H9 (cell line): ENCODE measurements around the gene DLG2. TPM values are rescaled to one million over a fixed set of nuclear protein-coding genes. Genes with fewer than 3 reads are reported as not detected.

Source experiments
- DNase-seq: peaks from one replicate; pipeline ENCODE4 v3.0.0-alpha.2; 2017
- H2AFZ ChIP-seq: one replicate; pipeline ENCODE4 v1.6.1; 2013; ENCODE audit warnings: mild to moderate bottlenecking, low read length, control low read depth, moderate library complexity
- H2AK5ac ChIP-seq: 2 replicates; pipeline ENCODE4 v1.6.1; 2013; ENCODE audit warnings: low read length, control low read depth, mixed read lengths; ENCODE audit not compliant: insufficient read length
- H2BK120ac ChIP-seq: one replicate; pipeline ENCODE4 v1.6.1; 2013; ENCODE audit warnings: low read depth, mild to moderate bottlenecking, low read length, control low read depth, inconsistent platforms; ENCODE audit not compliant: poor library complexity, severe bottlenecking
- H2BK12ac ChIP-seq: 2 replicates; pipeline ENCODE4 v1.6.1; 2013; ENCODE audit warnings: low read length, control low read depth, mixed read lengths, low read depth; ENCODE audit not compliant: insufficient read length
- H2BK15ac ChIP-seq: 2 replicates; pipeline ENCODE4 v1.6.1; 2013; ENCODE audit warnings: low read depth, low read length, control low read depth
- H2BK20ac ChIP-seq: one replicate; pipeline ENCODE4 v1.6.1; 2013; ENCODE audit warnings: low read depth, mild to moderate bottlenecking, low read length, control low read depth, inconsistent platforms; ENCODE audit not compliant: poor library complexity, severe bottlenecking
- H2BK5ac ChIP-seq: 2 replicates; pipeline ENCODE4 v1.6.1; 2013; ENCODE audit warnings: low read length, control low read depth, mixed read lengths; ENCODE audit not compliant: insufficient read length
- H3K14ac ChIP-seq: 2 replicates; pipeline ENCODE4 v1.6.1; 2013; ENCODE audit warnings: low read length, control low read depth; ENCODE audit not compliant: insufficient read depth
- H3K18ac ChIP-seq: 2 replicates; pipeline ENCODE4 v1.6.1; 2013; ENCODE audit warnings: low read depth, mild to moderate bottlenecking, mixed read lengths, low read length, control low read depth; ENCODE audit not compliant: insufficient read length
- H3K23ac ChIP-seq: 2 replicates; pipeline ENCODE4 v1.6.1; 2013; ENCODE audit warnings: low read length, control low read depth, mixed read lengths, low read depth; ENCODE audit not compliant: insufficient read length
- H3K23me2 ChIP-seq: 2 replicates; pipeline ENCODE4 v1.6.1; 2013; ENCODE audit warnings: low read depth, mild to moderate bottlenecking, mixed read lengths, low read length, control low read depth; ENCODE audit not compliant: insufficient read length, poor library complexity, severe bottlenecking
- H3K27ac ChIP-seq: 2 replicates; pipeline ENCODE4 v1.5.1; 2013; ENCODE audit warnings: low read length, control low read depth, mixed read lengths, low read depth; ENCODE audit not compliant: insufficient read length
- H3K27me3 ChIP-seq: 2 replicates; pipeline ENCODE4 v1.6.1; 2013; ENCODE audit warnings: low read length, control low read depth, inconsistent platforms; ENCODE audit not compliant: insufficient read depth
- H3K4ac ChIP-seq: 2 replicates; pipeline ENCODE4 v1.6.1; 2013; ENCODE audit warnings: low read depth, mild to moderate bottlenecking, control low read depth, inconsistent platforms, low read length, moderate library complexity
- H3K4me1 ChIP-seq: 2 replicates; pipeline ENCODE4 v1.6.1; 2013; ENCODE audit warnings: low read length, control low read depth, inconsistent platforms; ENCODE audit not compliant: insufficient read depth
- H3K4me2 ChIP-seq: 2 replicates; pipeline ENCODE4 v1.6.1; 2013; ENCODE audit warnings: low read length, control low read depth, mixed read lengths; ENCODE audit not compliant: insufficient read length, insufficient read depth
- H3K56ac ChIP-seq: 2 replicates; pipeline ENCODE4 v1.6.1; 2013; ENCODE audit warnings: low read depth, mild to moderate bottlenecking, mixed read lengths, low read length, control low read depth; ENCODE audit not compliant: insufficient read length
- H3K79me1 ChIP-seq: 2 replicates; pipeline ENCODE4 v1.6.1; 2013; ENCODE audit warnings: low read depth, mild to moderate bottlenecking, moderate library complexity, low read length, control low read depth, inconsistent platforms; ENCODE audit not compliant: insufficient read depth, poor library complexity, severe bottlenecking
- H3K79me2 ChIP-seq: 2 replicates; pipeline ENCODE4 v1.6.1; 2013; ENCODE audit warnings: low read length, control low read depth, inconsistent platforms; ENCODE audit not compliant: insufficient read depth
- H3K9ac ChIP-seq: 2 replicates; pipeline ENCODE4 v1.6.1; 2013; ENCODE audit warnings: low read length, control low read depth, mixed read lengths; ENCODE audit not compliant: insufficient read length; ENCODE audit errors: extremely low read depth
- H3K9me3 ChIP-seq: one replicate; pipeline ENCODE4 v1.6.1; 2013; ENCODE audit warnings: low read depth, low read length, inconsistent platforms; ENCODE audit not compliant: control insufficient read depth
- H3T11ph ChIP-seq: one replicate; pipeline ENCODE4 v1.6.1; 2013; ENCODE audit warnings: mild to moderate bottlenecking, low read length, control low read depth, inconsistent platforms
- H4K20me1 ChIP-seq: one replicate; pipeline ENCODE4 v1.6.1; 2013; ENCODE audit not compliant: control insufficient read depth, insufficient read length, insufficient read depth
- H4K5ac ChIP-seq: 2 replicates; pipeline ENCODE4 v1.6.1; 2013; ENCODE audit warnings: low read depth, mild to moderate bottlenecking, mixed read lengths, low read length, control low read depth; ENCODE audit not compliant: insufficient read length
- H4K8ac ChIP-seq: replicated peaks from 2 replicates; pipeline ENCODE4 v1.6.1; 2013; ENCODE audit warnings: low read length, control low read depth, mixed read lengths, low read depth; ENCODE audit not compliant: insufficient read length
- H4K91ac ChIP-seq: 2 replicates; pipeline ENCODE4 v1.6.1; 2013; ENCODE audit warnings: low read depth, mild to moderate bottlenecking, moderate library complexity, mixed read lengths, low read length, control low read depth; ENCODE audit not compliant: insufficient read length
- H3K27ac Mint-ChIP-seq, 3 experiments: 2 replicates in 2 of 3; 3 replicates in 1 of 3; pipeline ENCODE4 v1.8.0; 2020 to 2021; ENCODE audit warnings: mixed read lengths in 3 of 3, mild to moderate bottlenecking in 1 of 3, moderate library complexity in 1 of 3
- H3K27me3 Mint-ChIP-seq: 2 replicates; pipeline ENCODE4 v1.8.0; 2021; ENCODE audit warnings: low read depth, mild to moderate bottlenecking, moderate library complexity, mixed read lengths
- H3K36me3 Mint-ChIP-seq, 3 experiments: 2 replicates in 2 of 3; 3 replicates in 1 of 3; pipeline ENCODE4 v1.8.0; 2020 to 2021; ENCODE audit warnings: low read depth in 3 of 3, mixed read lengths in 3 of 3; ENCODE audit not compliant: insufficient read depth in 1 of 3
- H3K4me1 Mint-ChIP-seq, 2 experiments: 2 replicates each; pipeline ENCODE4 v1.8.0; 2020; ENCODE audit warnings: mixed read lengths in 2 of 2
- H3K4me3 Mint-ChIP-seq, 2 experiments: 2 replicates in 1 of 2; 3 replicates in 1 of 2; pipeline ENCODE4 v1.8.0; 2020 to 2021; ENCODE audit warnings: mild to moderate bottlenecking in 2 of 2, mixed read lengths in 2 of 2, moderate library complexity in 1 of 2
- H3K9me3 Mint-ChIP-seq, 2 experiments: 2 replicates in 1 of 2; 3 replicates in 1 of 2; pipeline ENCODE4 v1.8.0; 2020; ENCODE audit warnings: mild to moderate bottlenecking in 2 of 2, mixed read lengths in 2 of 2, moderate library complexity in 1 of 2
- CTCF ChIP-seq: fragments of 200-600 bp; sonication (generic); conservative IDR thresholded peaks from 3 replicates; pipeline ENCODE4 v1.8.0; 2021; ENCODE audit warnings: antibody characterized with exemption, mild to moderate bottlenecking
- WGBS: extraction: QIAGEN DNeasy Blood & Tissue Kit; methylation state at CpG from one replicate; pipeline ENCODE4 v1.1.7; 2013; ENCODE audit warnings: missing lambda C conversion rate, low lambda C conversion rate, mixed read lengths; ENCODE audit not compliant: insufficient read length; ENCODE audit errors: extremely low coverage; 5-methylcytosine and 5-hydroxymethylcytosine counted together
- total RNA-seq: library from RNA; stranded (reverse); gene quantifications from 2 replicates; pipeline ENCODE4 v1.2.1, GENCODE V29; 2021

Gene DLG2
- total RNA-seq, 1 experiment from 2014 or later = 8.0 TPM

- peak overlapping the region; percentile 56 to 91 (median 65); a peak in 4 of 7 replicates for H3K27ac Mint-ChIP-seq
- no peak overlapping the region for H3K18ac ChIP-seq
- H3K27ac ChIP-seq = no peak overlapping the region
Measured at GRCh38 chr11:85385111-85385510, 242.0 kb downstream of the DLG2 start.

More at GRCh38 chr11:85385111-85385510, 242.0 kb downstream of the DLG2 start:
- Histone ChIP-seq H2BK15ac (no peak overlapping the region), H4K8ac (no peak overlapping the region), H2BK120ac (no peak overlapping the region), H3K79me1 (no peaks in the 10 kb centered on the region), H3K4me2 (no peak overlapping the region), H4K91ac (no peak overlapping the region), H2AK5ac (no peak overlapping the region), H3K4me1 (no peaks in the 10 kb centered on the region; the same call in 1 of the 2 replicates), H3K9ac (no peak overlapping the region), H2BK12ac (no peak overlapping the region), H4K5ac (no peak overlapping the region), H3K23ac (no peak overlapping the region), H3K56ac (no peak overlapping the region), H2BK5ac (no peak overlapping the region), H3K4ac (no peak overlapping the region), H3K9me3 (no peaks in the 10 kb centered on the region), H2AFZ (no peak overlapping the region), H4K20me1 (no peaks in the 10 kb centered on the region), H3T11ph (no peak overlapping the region), H3K14ac (no peak overlapping the region), H2BK20ac (no peak overlapping the region), H3K79me2 (no peaks in the 10 kb centered on the region), H3K27me3 (no peaks in the 10 kb centered on the region), H3K23me2 (no peaks in the 10 kb centered on the region)
- WGBS = no CpG with 5 or more reads among the region's 1 CpG
- TF ChIP-seq CTCF = no peak
- Mint-ChIP-seq H3K4me3 (no peak overlapping the region), H3K9me3 (peaks cover 8 to 9% of the 10 kb centered on the region in 2 experiments; a peak in 3 of 5 replicates), H3K36me3 (peaks cover 0 to 21% (median 7%) of the 10 kb centered on the region in 3 experiments; a peak in 5 of 7 replicates), H3K4me1 (peaks cover 15 to 20% of the 10 kb centered on the region in 2 experiments), H3K27me3 (no peaks in the 10 kb centered on the region)
- DNase-seq = no peak
